Aorta (tissue), 5 donors: ENCODE data around the gene IL1RL2. TPM values are rescaled to one million over a fixed set of nuclear protein-coding genes. Genes with fewer than 3 reads are reported as not detected.

Experiments
- ATAC-seq: fragments of 200-7000 bp; cut with Tn5 transposase; one replicate; pipeline ENCODE4 v1.9.1; 2022; ENCODE audit warnings: moderate library complexity; ENCODE audit not compliant: low FRiP score
- DNase-seq, 2 donors: peaks; one replicate each; pipeline ENCODE4 v3.0.0-alpha.2; 2020
- H3K27ac ChIP-seq, 2 donors: one replicate each; pipeline ENCODE4 v1.5.1; 2013; ENCODE audit warnings: low read length in 2 of 2, mild to moderate bottlenecking in 2 of 2, moderate library complexity in 2 of 2, control low read depth in 1 of 2, inconsistent platforms in 1 of 2, low read depth in 1 of 2
- H3K27me3 ChIP-seq, 2 donors: one replicate each; pipeline ENCODE4 v1.6.1; 2013; ENCODE audit warnings: control low read depth in 1 of 2, low read length in 1 of 2, mild to moderate bottlenecking in 1 of 2, moderate library complexity in 1 of 2; ENCODE audit not compliant: insufficient read depth in 2 of 2, control insufficient read depth in 1 of 2
- H3K36me3 ChIP-seq, 2 donors: one replicate each; pipeline ENCODE4 v1.6.1; 2013; ENCODE audit warnings: control low read depth in 1 of 2, low read length in 1 of 2, mild to moderate bottlenecking in 1 of 2; ENCODE audit not compliant: insufficient read depth in 2 of 2, control insufficient read depth in 1 of 2
- H3K4me1 ChIP-seq, 2 donors: one replicate each; pipeline ENCODE4 v1.6.1; 2013; ENCODE audit warnings: low read length in 2 of 2, control low read depth in 1 of 2, mild to moderate bottlenecking in 1 of 2, moderate library complexity in 1 of 2; ENCODE audit not compliant: insufficient read depth in 2 of 2, control insufficient read depth in 1 of 2
- H3K4me3 ChIP-seq, 2 donors: one replicate each; pipeline ENCODE4 v1.5.1; 2013; ENCODE audit warnings: low read length in 2 of 2, control low read depth in 1 of 2, mild to moderate bottlenecking in 1 of 2
- H3K9me3 ChIP-seq: one replicate; pipeline ENCODE4 v1.6.1; 2013; ENCODE audit warnings: mild to moderate bottlenecking, low read length; ENCODE audit not compliant: control insufficient read depth
- WGBS, 2 donors: extraction: QIAGEN DNeasy Blood & Tissue Kit; methylation state at CpG; one replicate each; pipeline ENCODE4 v1.1.7; 2013; 5-methylcytosine and 5-hydroxymethylcytosine counted together
- intact Hi-C, 2 donors: fragments of 100-400 bp; cut with DNase I; formaldehyde crosslinking; loops; one replicate each; pipeline versions ENCODE4 v1.14.2 to v1.15.0; 2022
- polyA plus RNA-seq, 2 donors: library from polyadenylated mRNA; stranded (reverse); fragments of 200-250 nt; gene quantifications; one replicate each; pipeline ENCODE4 v1.2.3, GENCODE V29; 2013
- total RNA-seq, 2 donors: library from RNA; stranded (reverse); fragmentation: NEBNext Ultra II Directional; extraction: Animal tissue kit (Norgen Biotek cat#: 25700); gene quantifications; one replicate each; pipeline ENCODE4 v1.2.1, GENCODE V29; 2021
- donor health status: healthy with polysubstance abuse.
- donor health status: Bipolar disorder and iron deficiency.
- donor health status: DM: no; HTN: no; CAD: no.
- donor health status: DM: no; HTN: no; CAD: no.
- donor health status: DM: yes; HTN: yes; CAD: no.

IL1RL2 gene
- total and polyA plus RNA-seq, 4 donors = 0.54 to 1.8 (median 0.54) TPM; not detected in 1

GRCh38 chr2:102142829-102143449, 43.9 kb upstream of the IL1RL2 start:
- Histone ChIP-seq H3K9me3 (peaks cover 3% of the 10 kb centered on the region), H3K4me1 (no peaks in the 10 kb centered on the region), H3K27ac (peak overlapping the region; percentile 2 to 11), H3K4me3 (peak overlapping the region; percentile 13 to 40), H3K36me3 (no peaks in the 10 kb centered on the region), H3K27me3 (no peaks in the 10 kb centered on the region)
- DNase-seq (no peak), ATAC-seq (no peak)
- WGBS, 2 donors = 4 to 7% methylated on average over 42 of the region's 42 CpGs
- intact Hi-C loops = loop anchor here in 1 of 2 donors (5.0 kb wide), 2 partner anchors 71 to 111 kb away; no protein-coding TSS in a partner anchor

GRCh38 chr2:102143450-102143985, 43.3 kb upstream of the IL1RL2 start:
- no peaks in the 10 kb centered on the region for H3K36me3 ChIP-seq
- H3K27ac ChIP-seq = peak overlapping the region; percentile 2 to 11
- H3K4me1 ChIP-seq = no peaks in the 10 kb centered on the region
- H3K27me3 ChIP-seq = no peaks in the 10 kb centered on the region
- intact Hi-C loops = loop anchor here in 1 of 2 donors (5.0 kb wide), 2 partner anchors 71 to 111 kb away; no protein-coding TSS in a partner anchor
- peak overlapping the region; percentile 13 to 40 for H3K4me3 ChIP-seq
- DNase-seq = no peak
- 38 to 58% methylated on average over 10 of the region's 10 CpGs for WGBS, 2 donors
- peak; percentile 35 for ATAC-seq
- peaks cover 4% of the 10 kb centered on the region for H3K9me3 ChIP-seq

GRCh38 chr2:102144128-102144527, 42.7 kb upstream of the IL1RL2 start:
- intact Hi-C loops = loop anchor here in 1 of 2 donors (5.0 kb wide), 2 partner anchors 72 to 112 kb away; no protein-coding TSS in a partner anchor
- WGBS, 2 donors = 27 to 49% methylated on average over 4 of the region's 4 CpGs
- DNase-seq = no peak
- Histone ChIP-seq H3K4me3 (no peak overlapping the region), H3K9me3 (peaks cover 4% of the 10 kb centered on the region), H3K27me3 (no peaks in the 10 kb centered on the region), H3K36me3 (no peaks in the 10 kb centered on the region), H3K27ac (no peak overlapping the region), H3K4me1 (no peaks in the 10 kb centered on the region)
- ATAC-seq = no peak

- ATAC-seq (no peak), DNase-seq (no peak)
- Histone ChIP-seq H3K4me3 (no peak overlapping the region), H3K4me1 (no peaks in the 10 kb centered on the region), H3K27me3 (no peaks in the 10 kb centered on the region), H3K36me3 (no peaks in the 10 kb centered on the region), H3K9me3 (peaks cover 4% of the 10 kb centered on the region), H3K27ac (no peak overlapping the region)
- WGBS, 2 donors = 91 to 96% methylated on average over 4 of the region's 4 CpGs
- intact Hi-C loops = no loop called here
Observed at GRCh38 chr2:102145107-102145506, 41.7 kb upstream of the IL1RL2 start.

- intact Hi-C loops = no loop called here
- DNase-seq = no peak
- no peak for ATAC-seq
- Histone ChIP-seq H3K27me3 (no peaks in the 10 kb centered on the region), H3K4me3 (no peak overlapping the region), H3K9me3 (peaks cover 4% of the 10 kb centered on the region), H3K27ac (no peak overlapping the region), H3K4me1 (no peaks in the 10 kb centered on the region), H3K36me3 (no peaks in the 10 kb centered on the region)
- WGBS, 2 donors = 98 to 99% methylated on average over 4 of the region's 4 CpGs
Observed at GRCh38 chr2:102145934-102146333, 40.9 kb upstream of the IL1RL2 start.

- Histone ChIP-seq H3K36me3 (no peaks in the 10 kb centered on the region), H3K4me3 (no peak overlapping the region), H3K4me1 (no peaks in the 10 kb centered on the region), H3K27me3 (no peaks in the 10 kb centered on the region), H3K9me3 (peaks cover 4% of the 10 kb centered on the region), H3K27ac (no peak overlapping the region)
- intact Hi-C loops = no loop called here
- ATAC-seq = no peak
- no peak for DNase-seq
- WGBS, 2 donors = 82 to 89% methylated on average over 3 of the region's 3 CpGs
Observed at GRCh38 chr2:102147935-102148334, 38.9 kb upstream of the IL1RL2 start.

GRCh38 chr2:102149243-102149642, 37.6 kb upstream of the IL1RL2 start:
- ATAC-seq = no peak

GRCh38 chr2:102149644-102150455, 37.0 kb upstream of the IL1RL2 start:
- H3K27ac ChIP-seq = no peak overlapping the region
- intact Hi-C loops = no loop called here
- ATAC-seq = no peak

More at GRCh38 chr2:102149243-102149642, 37.6 kb upstream of the IL1RL2 start:
- 78 to 87% methylated on average over 2 of the region's 2 CpGs for WGBS, 2 donors
- intact Hi-C loops = no loop called here
- no peak for DNase-seq
- Histone ChIP-seq H3K4me1 (no peaks in the 10 kb centered on the region), H3K27ac (no peak overlapping the region), H3K27me3 (no peaks in the 10 kb centered on the region), H3K9me3 (peaks cover 4% of the 10 kb centered on the region), H3K36me3 (no peaks in the 10 kb centered on the region), H3K4me3 (no peak overlapping the region)

More at GRCh38 chr2:102149644-102150455, 37.0 kb upstream of the IL1RL2 start:
- peaks cover 4% of the 10 kb centered on the region for H3K9me3 ChIP-seq
- H3K4me1 ChIP-seq = no peaks in the 10 kb centered on the region
- no peak overlapping the region for H3K4me3 ChIP-seq
- H3K27me3 ChIP-seq = no peaks in the 10 kb centered on the region
- WGBS, 2 donors = 76 to 84% methylated on average over 9 of the region's 9 CpGs
- H3K36me3 ChIP-seq = no peaks in the 10 kb centered on the region
- no peak for DNase-seq
